Epidermal melanocyte (primary cell): Measurements from ENCODE around the gene ACAN.

Experiments
- DNase-seq: peaks from one replicate; pipeline ENCODE4 v3.0.0; 2011; ENCODE audit warnings: low spot score; ENCODE audit not compliant: insufficient read length

Gene ACAN

DNA sequence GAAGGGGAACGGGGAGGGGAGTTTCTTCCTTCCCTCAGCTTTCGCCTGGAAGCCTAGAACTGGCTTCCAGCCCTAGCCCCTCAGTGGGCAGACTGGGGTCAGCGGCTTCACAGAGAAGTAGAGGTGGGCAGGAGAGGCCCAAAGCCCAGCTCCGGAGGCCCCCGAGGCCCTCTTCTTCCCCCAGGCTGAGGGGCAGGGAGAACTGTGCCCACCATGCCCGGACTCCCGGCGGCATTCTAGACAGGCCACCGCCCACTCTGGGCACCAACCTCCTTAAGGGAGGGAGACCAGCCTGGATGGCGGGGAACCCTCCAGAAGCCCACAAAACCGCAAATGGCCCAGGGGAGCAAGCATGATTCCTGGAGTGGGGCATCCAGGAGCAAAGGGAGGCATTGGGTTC is 74.2 kb downstream of the ACAN start:
- no peak for DNase-seq

DNA sequence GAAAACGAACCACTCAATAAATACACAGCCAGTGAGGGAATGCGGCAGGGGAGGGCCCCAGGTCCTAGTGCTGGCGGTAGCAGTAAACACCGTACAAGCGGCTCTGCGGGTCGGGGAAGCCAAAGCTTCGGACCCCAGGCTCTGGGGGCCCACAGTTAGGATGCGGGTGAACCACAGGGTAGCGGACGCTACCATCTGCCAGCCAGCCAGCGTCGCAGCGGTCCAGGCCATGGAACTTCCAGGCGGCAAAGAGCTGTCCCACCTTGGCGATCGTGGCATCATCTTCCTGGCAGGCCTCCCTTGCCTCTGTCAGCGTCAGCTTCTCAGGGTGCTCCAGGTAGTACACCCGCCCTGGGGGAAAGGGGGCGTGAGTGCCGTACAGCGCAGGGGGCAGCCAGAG is 74.7 kb downstream of the ACAN start:
- DNase-seq, result no peak

DNA sequence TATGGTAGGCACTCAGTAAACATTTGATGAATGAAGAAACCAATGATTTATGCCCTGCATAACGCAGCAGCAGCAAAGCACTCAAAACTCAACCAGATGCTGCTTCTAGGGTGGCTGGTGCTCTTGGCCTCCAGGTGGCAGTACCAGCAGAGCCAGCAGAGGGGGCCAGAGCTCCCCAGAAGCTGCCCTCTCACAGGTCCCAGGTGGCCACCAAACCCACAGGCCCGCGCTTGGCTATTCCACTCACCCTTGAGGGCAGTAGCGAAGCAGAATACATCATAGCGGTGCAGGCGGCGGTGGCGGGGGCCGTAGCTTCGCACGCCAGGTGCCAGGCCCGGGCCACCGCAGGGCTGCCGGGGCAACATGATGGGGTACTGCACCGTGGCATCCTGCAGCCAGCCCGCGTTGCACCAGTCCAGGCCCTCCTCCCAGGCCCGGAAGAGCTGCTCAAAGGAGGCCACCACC is 75.5 kb downstream of the ACAN start:
- DNase-seq, result peak; percentile 42

DNA sequence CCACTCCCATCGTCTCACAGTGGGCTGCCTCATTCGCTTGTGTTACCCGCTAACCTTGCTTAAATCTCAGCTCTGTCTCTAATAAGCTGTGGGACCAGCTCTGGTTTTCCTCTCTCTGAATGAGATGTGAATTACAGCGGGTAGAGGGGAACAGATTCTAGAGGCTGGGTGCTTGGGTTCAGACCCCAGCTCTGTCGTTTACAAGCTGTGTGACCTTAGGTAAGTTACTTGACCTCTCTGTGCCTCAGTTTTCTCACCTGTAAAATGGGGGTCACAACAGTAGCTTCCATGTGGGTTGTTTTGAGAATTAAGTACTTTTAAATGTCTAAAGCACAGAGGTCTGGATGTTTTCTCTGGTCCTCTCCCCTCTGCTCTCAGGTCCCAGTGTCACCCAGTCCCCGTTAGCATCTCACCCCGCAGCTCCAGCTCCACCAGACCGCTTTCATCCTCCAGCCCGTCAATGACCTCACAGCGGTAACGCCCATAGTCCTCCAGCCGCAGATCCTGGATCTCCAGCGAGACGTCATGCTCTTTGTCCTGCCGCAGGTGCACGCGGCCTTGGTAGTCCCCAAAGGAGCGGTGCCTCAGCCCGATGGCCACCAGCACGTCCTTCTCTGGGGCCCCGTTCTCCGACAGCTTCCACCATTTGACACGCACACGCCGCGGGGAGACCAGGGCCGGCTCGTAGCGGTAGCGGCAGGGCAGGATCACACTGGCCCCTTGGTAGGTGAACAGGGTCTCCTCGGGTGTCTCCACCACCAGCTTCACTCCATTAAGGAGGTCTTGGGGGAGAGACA is 77.9 kb downstream of the ACAN start:
- no peak for DNase-seq

DNA sequence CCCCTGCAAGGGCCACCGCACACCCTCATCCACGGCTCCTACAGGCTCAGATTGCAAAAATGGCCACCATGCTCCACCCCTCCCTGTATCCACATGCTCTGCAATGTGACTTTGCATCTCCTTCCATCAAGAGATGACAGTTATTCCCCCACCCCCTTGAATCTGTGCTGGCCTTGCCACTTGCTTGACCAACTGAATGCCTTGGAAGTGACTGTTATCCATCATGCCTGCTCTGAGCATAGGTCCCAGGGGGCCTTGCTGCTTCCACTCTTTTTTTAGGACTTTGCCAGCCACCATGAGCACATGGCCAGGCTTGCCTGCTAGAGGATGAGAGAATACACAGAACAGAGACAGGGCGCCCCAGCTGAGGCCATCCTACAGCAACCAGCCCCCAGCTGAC is 78.5 kb downstream of the ACAN start:
- DNase-seq, result no peak

DNA sequence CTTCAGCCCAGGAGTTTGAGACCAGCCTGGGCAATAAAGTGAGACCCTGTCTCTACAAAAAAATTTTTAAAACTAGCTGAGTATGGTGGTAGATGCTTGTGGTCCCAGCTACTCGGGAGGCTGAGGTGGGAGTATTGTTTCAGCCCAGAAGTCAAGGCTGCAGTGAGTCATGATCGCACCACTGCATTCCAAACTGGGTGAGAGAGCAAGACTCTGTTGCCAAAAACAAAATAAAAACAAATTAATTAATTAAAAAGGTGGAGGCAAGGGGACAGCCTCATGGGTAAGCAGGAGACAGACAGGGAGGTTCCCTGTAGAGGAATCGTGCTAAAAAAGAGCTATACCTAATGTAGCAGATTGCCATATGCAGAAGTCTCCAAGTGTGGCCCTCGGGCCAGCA is 79.5 kb downstream of the ACAN start:
- no peak for DNase-seq

DNA sequence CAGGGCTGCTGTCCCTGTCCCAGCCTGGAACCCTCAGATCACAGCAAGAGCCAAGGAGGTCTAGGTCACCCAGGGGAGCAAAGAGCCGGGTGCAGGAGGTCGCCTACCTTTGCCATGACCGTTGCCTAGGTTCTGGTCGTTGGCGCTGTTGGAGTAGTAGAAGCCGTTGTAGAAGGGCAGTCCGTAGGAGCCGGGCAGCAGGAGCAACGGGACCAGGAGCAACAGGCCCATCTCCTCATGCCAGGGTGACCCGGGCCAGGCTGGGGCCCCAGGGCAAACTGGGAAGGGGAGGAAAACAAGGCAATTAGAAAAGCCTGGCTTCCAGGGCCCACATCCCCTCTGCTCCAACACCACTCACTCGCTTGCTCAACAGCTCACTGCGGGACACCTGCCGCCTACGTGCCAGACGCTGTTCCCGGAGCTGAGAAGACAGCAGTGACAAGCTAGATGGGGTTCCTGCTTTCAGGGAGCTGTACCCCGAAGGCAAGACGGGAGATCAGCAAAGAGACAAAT is 83.9 kb downstream of the ACAN start:
- DNase-seq, result no peak

DNA sequence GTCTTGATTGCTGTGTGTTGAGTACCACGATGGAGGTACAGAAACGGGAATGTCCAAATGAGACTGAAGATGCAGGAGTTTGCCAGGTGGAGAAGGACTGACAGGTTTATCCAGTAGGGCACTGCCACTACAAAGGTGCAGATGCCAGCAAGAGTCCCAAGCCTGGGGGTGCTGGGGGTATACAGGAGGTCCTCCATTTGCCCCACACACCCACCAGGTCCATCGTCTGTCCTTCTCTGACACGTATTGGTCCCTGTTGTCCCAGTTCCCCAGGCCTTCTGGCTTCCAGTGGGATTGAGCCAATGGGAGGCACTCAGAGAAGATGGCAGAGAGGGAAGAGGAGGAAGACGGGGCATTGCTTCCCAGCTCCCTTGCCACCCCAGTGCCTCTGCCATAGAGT is 85.5 kb downstream of the ACAN start:
- DNase-seq, result no peak

DNA sequence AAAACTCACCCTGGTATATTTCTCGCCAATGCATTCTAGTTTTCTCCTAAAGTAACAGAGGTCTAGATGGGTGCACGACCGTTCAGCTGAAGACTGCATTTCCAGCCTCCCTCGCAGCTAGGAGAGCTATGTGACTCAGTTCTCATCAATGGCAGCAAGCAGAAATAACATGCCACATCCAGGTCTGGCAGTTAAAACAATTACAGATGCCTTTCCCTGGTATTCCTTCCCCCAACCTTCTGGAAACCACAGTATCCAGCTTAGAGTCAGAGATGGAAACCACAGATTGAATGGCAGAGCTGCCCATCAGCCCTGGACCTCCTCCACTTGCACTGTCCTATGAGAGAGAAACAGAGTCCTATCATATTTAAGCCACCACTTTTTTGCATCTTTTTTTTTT is 87.3 kb downstream of the ACAN start:
- DNase-seq, result peak; percentile 48

DNA sequence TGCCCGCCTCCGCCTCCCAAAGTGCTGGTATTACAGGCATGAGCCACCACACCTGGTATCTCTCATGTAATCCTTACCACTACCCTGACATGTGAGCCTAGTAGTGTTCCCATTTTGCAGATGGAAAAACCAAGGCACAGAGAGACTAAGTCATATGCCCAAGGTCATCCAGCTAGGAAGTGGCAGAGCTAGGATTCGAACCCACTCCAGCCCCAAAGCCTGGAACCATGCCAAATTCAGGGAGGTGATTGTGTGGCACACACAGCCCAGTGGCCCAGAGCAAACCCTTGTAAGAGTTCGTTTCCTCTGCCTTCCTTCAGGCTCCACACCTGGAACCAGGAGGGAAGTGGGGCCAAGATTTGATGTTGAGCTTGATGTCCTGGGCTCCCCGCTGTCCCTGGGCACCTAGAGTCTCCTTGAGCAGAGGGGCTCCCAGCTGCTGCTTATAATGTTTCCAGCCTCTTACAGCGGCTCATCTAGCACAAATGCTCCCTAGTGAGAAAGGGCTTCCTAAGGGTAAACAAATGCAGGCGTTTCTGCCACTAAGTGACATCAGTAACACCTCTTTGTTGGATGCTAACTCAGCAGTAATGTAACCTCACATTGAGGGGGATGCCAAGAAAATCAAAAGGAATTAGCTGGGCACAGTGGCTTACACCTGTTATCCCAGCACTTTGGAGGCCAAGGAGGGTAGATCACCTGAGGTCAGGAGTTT is 88.5 kb downstream of the ACAN start:
- no peak for DNase-seq

DNA sequence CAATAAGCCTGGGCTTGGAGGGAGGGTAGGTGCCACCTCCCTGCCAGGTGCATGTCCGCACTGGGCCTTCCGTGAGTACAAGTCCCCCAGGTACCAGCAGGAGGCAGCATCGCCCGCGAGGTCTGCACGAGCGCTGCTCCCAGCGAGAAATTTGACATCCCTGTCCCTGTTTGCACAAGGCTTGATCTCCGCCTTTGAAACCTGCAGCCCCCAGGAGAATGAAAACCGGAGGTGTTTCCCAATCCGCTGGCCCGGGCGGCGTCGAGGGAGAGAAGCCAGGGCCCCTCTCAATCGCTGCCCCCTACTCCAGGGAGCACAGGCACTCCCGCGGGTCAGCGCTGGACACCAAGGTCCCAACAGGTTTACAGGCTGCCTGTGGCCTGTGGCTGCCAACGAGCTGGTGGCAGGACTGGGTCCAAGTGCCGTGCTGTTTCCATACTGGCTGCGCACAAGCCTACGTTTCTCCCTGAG is 91.1 kb downstream of the ACAN start:
- no peak for DNase-seq

DNA sequence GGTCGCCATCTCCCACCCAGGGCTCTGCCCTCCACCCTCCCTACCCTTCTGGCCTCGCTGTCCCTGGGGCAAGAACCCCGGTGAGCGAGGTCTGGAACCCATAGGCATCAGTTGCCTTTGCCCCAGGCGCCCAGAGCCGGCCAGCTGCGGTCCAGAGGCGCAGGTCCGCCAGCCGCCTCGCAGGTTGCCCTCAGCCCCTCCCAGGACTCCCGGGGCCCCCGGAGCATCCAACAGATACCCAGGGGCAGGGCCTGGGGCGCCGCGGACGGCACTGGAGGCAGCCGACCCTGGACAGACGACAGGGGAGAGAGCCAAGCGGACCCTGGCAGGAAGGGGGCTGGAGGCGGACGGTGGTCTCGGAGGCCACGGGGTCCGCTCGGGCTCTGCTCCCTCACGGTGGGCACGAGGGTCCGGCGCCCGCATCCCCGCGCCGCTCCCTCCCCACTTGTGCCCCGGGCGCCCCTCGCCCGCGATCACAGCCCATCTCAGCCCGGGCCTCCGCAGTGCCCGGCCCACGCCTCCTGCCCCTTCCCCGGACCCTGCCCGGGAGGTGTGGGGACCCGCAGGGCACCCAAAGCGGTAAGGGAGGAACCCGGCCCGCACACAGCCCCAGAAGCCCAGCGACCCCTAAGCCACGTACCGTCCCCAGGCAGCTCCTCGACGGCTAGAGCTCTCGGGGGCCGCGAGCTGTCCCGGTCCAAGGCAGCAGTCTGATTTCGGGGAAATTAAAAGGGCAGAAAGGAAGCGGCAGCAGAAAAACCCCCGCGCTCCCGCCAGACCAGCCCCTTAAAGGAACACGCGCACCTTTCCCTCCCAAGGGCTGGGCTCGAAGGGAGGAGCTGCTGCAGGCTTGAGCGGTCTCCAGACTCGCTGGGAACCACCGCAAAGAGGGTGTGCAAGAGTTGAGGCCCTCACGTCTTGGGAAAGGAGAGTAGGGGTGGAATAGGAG is 91.9 kb downstream of the ACAN start, which contains the start of gene HAPLN3:
TSS of gene HAPLN3 (minus strand) at position 726 of the 949 bp plus-strand sequence. CDS start 8,246 bp downstream, outside the sequence.
- peak; percentile 57 for DNase-seq

DNA sequence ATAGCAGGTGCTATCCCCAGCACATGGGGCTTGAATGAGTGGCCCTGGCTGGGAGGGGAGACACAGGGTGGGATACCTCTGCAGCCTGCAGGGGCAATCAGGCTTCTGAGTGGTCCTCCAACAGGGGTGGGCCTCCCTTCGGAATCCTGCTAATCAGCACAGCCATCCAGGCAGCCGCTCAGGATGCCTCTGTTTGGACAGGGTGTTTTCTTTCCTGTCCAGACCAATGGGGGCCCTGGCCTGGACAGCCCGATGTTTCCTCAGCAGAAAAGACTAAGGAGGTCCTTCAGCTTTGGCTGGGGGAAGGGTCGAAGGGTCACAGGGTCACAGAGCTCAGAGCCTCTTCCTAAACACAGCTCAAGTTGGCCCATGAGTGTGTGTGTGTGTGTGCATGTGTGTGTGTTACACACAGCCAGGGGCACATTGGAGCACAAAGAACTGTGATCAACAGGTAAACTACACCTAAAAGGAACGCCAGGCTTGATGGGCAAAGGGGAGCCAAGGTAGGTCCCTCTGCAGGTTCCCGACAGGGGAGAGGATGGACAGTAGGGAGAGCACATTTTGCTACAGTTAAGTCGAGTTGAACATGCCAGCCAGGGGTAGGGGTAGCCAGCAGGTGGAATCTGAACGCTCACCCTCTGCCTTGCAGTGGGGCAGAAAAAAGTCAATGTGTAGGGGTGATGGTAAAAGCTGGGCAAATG is 93.2 kb downstream of the ACAN start:
- DNase-seq, result no peak

DNA sequence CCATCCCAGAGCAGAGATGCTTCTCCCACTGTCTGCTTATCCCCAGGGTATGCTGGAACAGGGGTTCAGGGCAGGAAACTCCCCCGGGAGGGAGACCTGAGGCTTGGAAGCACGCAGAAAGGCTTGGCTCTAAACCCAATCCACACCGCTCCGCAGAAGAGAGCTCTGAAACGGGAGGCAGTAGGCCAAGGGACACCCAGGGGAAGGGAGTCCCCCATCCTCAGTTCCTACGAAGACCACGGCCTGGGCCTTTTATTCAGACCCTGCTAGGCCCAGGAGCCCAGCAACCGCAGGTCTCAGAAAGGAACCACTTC is 93.9 kb downstream of the ACAN start:
- peak; percentile 51 for DNase-seq

DNA sequence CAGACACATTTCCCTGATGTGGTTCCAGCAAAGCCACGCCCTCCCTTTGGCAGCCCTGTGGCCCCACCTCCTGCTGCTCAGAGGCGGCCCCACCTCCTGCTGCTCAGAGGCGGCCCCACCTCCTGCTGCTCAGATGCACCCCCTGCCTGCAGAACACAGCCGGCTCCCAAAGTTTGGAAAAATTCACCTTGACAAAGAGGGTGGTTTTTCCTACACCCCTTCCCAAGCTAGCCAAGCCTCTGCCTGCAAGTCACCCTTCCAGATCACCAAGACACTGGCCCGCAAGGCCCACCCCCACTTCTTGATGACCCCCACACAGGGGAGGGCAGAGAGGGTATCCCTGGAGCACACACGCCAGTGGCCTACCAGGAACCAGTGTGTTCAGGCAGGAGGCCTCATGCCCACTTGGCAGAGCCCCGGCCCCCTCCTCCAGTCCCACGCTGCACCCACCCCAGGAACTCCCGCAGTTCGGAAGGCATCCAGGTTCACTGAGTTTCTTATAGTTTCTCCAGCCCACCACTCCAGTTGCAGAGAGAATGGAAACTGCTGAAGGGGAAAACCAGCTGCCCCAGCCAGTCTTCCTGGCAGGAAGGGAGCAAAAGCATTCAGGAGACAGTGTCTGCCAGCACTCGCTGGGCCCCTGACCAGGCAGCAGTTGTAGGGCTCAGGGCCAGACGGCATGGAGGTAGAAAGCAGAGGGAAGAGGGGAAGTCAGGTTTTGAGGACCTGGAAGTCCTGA is 94.4 kb downstream of the ACAN start:
- DNase-seq, result no peak

DNA sequence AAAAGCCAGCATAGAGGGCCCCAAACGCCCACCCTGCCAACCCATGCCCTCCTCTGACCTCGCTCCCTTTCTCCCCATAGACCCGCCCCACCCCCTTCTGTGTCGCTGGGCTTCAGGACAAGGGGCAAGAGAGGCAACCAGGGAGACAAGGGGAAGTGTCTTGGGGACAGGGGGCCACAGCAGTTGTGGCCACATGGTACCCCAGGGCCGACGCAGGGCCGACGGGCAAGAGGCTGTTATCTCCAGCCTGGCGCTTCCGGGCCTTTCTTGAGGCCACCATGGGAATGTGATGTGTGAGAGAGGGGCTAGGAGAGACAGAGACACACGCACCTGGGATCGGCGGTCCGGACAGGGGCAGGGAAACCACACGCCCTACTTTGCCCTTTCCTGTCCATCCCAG is 95.5 kb downstream of the ACAN start:
- no peak for DNase-seq

DNA sequence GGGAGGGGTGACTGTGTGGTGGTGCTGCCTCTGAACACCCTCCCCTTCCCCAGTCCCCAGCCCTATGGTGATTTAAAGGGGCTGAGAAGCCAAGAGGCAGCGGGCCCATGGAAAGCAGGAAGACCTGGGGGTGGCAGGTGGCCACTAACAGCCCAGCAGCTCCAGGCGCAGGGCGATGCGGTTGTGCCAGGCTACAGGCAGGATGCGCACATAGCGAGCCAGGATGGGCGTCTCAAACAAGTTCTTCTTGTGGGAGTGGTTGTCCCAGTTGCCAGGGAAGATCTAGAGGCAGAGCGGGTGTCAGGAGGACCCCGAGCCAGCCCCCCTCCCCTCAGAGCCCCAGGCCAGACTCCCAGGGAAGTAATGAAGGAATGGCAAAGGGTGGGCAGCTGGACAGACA is 96.0 kb downstream of the ACAN start:
- DNase-seq, result no peak

DNA sequence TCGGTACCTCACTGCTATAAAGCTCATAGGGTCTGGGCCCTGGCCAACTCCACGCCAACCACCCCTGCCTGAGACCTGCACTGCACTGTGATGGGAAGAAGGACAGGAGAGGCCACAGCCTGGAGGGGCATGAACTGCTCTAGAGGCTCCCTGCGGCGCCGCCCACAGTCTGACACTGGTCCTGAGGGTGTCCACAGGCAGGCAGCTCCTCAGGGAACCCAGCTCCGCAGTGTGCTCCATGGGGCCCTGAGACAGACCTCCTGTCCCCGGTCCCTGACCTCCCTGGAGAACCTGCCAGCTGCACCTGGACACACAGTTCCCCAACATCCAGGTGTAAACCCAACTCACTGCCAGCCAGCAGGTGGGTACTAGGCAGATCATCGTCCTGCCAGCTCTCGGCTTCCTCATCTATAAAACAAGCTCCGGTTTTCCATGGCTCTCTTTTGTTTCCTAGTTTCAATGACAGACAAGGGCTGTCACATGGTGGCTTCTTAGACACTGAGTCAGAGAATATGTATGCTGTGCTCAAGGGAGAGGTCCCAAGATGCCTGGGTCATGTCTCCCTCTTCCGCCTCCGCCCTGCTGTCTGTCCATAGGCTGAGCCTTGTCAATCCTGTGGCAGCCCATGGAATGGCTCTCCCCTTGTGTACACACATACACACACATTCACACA is 97.2 kb downstream of the ACAN start:
- no peak for DNase-seq

DNA sequence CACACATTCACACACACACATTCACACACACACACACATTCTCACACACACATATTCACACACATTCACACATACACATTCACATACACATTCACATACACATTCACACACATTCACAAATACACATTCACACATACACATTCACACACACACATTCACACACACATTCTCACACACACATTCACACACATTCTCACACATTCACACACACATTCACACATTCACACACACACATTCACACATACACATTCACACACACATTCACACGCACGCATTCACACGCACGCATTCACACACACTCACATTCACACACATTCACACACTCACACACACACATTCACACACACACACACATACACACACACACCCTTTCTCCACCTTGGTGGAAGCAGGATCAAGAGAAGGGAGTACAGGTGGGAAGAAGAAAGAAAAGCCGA is 97.8 kb downstream of the ACAN start:
- no peak for DNase-seq
